ENCODE measurements around the gene BRD1.

DNA sequence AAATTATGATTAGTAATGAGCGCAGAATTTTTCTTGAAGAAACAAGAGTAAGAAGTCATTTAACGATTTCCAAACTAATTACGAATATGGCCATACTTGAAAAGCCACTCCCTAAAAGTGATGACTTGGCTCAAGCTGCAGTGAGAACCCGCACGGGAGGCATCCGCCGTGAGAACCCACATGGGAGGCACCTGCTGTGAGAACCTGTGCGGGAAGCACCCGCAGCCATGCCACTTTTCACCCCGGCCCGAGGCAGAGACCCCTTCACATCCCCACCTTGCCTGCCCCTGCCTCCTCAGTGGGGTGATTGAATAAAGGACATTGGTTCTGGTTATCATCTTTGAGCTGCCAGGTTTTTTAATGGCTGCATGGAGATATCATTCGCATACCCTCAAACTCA lies 89.7 kb downstream of the BRD1 start:
- TF ChIP-seq CTCF (IDR thresholded peaks at IDR 0.05) (no peak), POLR2A (IDR thresholded peaks at IDR 0.05) (no peak)

Data from sigmoid colon (tissue), 3 donors.